ENCODE measurements around the gene TRAP1. TPM values are rescaled to one million over a fixed set of nuclear protein-coding genes. Genes with fewer than 3 reads are reported as not detected.

Gene TRAP1
- total RNA-seq, 3 donors from 2014 or later: 44.8 to 69.5 (median 51.4) TPM

- H3K4me1 ChIP-seq: peaks cover 0 to 5% of the 10 kb centered on the region in 2 donors
- no peaks in the 10 kb centered on the region for H3K36me3 ChIP-seq
- no peaks in the 10 kb centered on the region for H3K27me3 ChIP-seq
- peak overlapping the region in 1 of 2 donors; percentile 6 for H3K27ac ChIP-seq
- TF ChIP-seq POLR2AphosphoS5 (IDR thresholded peaks at IDR 0.05) (no peak), CTCF (IDR thresholded peaks at IDR 0.05) (no peak), POLR2A (IDR thresholded peaks at IDR 0.05) (no peak)
- no peaks in the 10 kb centered on the region for H3K9me3 ChIP-seq
- H3K4me3 ChIP-seq: no peak overlapping the region
- intact Hi-C loops (cut with DNase I; ENCODE audit: low total_unique reads): no loop called here
- DNase-seq (ENCODE audit: low spot score in 2 of 2): no peak
Observed at GRCh38 chr16:3712861-3713372, 4.4 kb downstream of the TRAP1 start.

- no peak for TF ChIP-seq POLR2A (IDR thresholded peaks at IDR 0.05)
- TF ChIP-seq CTCF (IDR thresholded peaks at IDR 0.05): no peak
- no peak for TF ChIP-seq POLR2AphosphoS5 (IDR thresholded peaks at IDR 0.05)
- H3K27ac ChIP-seq: no peak overlapping the region
- DNase-seq (ENCODE audit: low spot score in 2 of 2): no peak
Observed at GRCh38 chr16:3706253-3707012, 10.9 kb downstream of the TRAP1 start.

DNA sequence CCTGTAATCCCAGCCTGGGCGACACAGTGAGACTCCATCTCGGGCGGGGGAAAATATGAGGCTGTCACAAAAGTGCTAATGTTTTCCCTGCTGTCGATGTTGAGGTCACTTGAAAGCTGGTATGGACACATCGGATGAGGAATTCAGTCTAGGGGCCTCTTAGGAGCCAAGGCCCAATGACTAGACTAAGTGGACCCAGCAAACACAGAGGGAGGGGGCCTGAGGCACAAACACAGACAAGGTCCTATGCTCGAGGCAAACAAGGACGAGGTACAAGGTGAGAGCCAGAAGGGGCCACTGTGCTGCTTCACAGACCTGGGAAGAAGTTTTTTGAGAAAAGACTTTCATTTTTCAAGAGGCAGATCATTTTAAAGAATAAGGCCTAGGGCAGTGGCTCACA, 15.2 kb downstream of the TRAP1 start:
- no peak for DNase-seq (ENCODE audit: low spot score in 2 of 2)
- TF ChIP-seq CTCF (IDR thresholded peaks at IDR 0.05): no peak
- no peak for TF ChIP-seq POLR2AphosphoS5 (IDR thresholded peaks at IDR 0.05)
- no peak for TF ChIP-seq POLR2A (IDR thresholded peaks at IDR 0.05)
- Histone ChIP-seq H3K9me3 (no peaks in the 10 kb centered on the region), H3K4me1 (no peaks in the 10 kb centered on the region), H3K4me3 (no peak overlapping the region), H3K27ac (no peak overlapping the region), H3K36me3 (no peaks in the 10 kb centered on the region), H3K27me3 (no peaks in the 10 kb centered on the region)
- intact Hi-C loops (cut with DNase I; ENCODE audit: low total_unique reads): no loop called here

More at GRCh38 chr16:3706253-3707012, 10.9 kb downstream of the TRAP1 start:
- Histone ChIP-seq H3K27me3 (no peaks in the 10 kb centered on the region), H3K4me3 (no peak overlapping the region), H3K9me3 (no peaks in the 10 kb centered on the region), H3K4me1 (no peaks in the 10 kb centered on the region), H3K36me3 (no peaks in the 10 kb centered on the region)
- intact Hi-C loops (cut with DNase I; ENCODE audit: low total_unique reads): no loop called here

DNA sequence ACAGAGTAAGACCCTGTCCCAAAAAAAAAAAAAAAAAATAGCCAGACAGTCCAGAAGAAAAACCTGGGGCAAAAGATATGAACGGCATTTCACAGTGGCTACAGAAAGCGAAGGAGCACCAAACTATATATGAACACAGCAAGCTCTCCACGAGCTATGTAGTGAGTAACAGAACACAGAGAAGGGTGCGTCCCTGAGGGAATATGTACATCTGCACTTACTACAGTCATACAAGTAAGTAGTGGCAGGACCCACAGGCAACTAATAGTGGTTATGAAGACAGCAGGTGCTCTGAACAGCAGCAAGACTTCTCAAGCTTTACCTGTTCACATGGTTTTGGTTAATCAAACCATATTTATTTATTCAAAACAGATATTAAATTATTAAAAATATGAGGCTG, 15.8 kb downstream of the TRAP1 start:
- Histone ChIP-seq H3K4me3 (no peak overlapping the region), H3K4me1 (no peaks in the 10 kb centered on the region), H3K36me3 (no peaks in the 10 kb centered on the region), H3K27me3 (no peaks in the 10 kb centered on the region), H3K9me3 (no peaks in the 10 kb centered on the region), H3K27ac (no peak overlapping the region)
- no peak for TF ChIP-seq POLR2A (IDR thresholded peaks at IDR 0.05)
- DNase-seq (ENCODE audit: low spot score in 2 of 2): no peak
- intact Hi-C loops (cut with DNase I; ENCODE audit: low total_unique reads): no loop called here

- TF ChIP-seq CTCF (IDR thresholded peaks at IDR 0.05): no peak
- H3K27me3 ChIP-seq: no peaks in the 10 kb centered on the region
- H3K4me1 ChIP-seq: no peaks in the 10 kb centered on the region
- H3K36me3 ChIP-seq: no peaks in the 10 kb centered on the region
- no peak overlapping the region for H3K27ac ChIP-seq
- no peak for DNase-seq (ENCODE audit: low spot score in 2 of 2)
- intact Hi-C loops (cut with DNase I; ENCODE audit: low total_unique reads): no loop called here
- H3K9me3 ChIP-seq: no peaks in the 10 kb centered on the region
- H3K4me3 ChIP-seq: no peak overlapping the region
Observed at GRCh38 chr16:3698941-3699340, 18.4 kb downstream of the TRAP1 start.
